Upper lobe of left lung (tissue), 6 donors: Measurements from ENCODE around the gene CRIP3. TPM values are rescaled to one million over a fixed set of nuclear protein-coding genes. Genes with fewer than 3 reads are reported as not detected.

Experiments
- ATAC-seq, 2 donors: fragments of 200-7000 bp; cut with Tn5 transposase; one replicate each; pipeline ENCODE4 v1.9.1; 2022; ENCODE audit warnings: mild to moderate bottlenecking in 2 of 2, moderate library complexity in 2 of 2; ENCODE audit not compliant: low FRiP score in 2 of 2
- DNase-seq, 2 donors: peaks; one replicate each; pipeline ENCODE4 v3.0.0-alpha.2; 2019 to 2020
- H3K27ac ChIP-seq, 4 donors: fragments of 200-600 bp; sonication (generic); one replicate each; pipeline ENCODE4 v1.5.1; 2016 to 2019
- H3K27me3 ChIP-seq, 4 donors: fragments of 200-600 bp; sonication (generic); one replicate each; pipeline ENCODE4 v1.5.1; 2017 to 2019
- H3K36me3 ChIP-seq, 4 donors: fragments of 200-600 bp; sonication (generic); one replicate each; pipeline ENCODE4 v1.5.1; 2016 to 2019
- H3K4me1 ChIP-seq, 4 donors: fragments of 200-600 bp; sonication (generic); one replicate each; pipeline ENCODE4 v1.5.1; 2018 to 2019
- H3K4me3 ChIP-seq, 4 donors: fragments of 200-600 bp; sonication (generic); one replicate each; pipeline ENCODE4 v1.5.1; 2017 to 2019; ENCODE audit warnings: mild to moderate bottlenecking in 2 of 4, moderate library complexity in 1 of 4
- H3K9me3 ChIP-seq, 4 donors: fragments of 200-600 bp; sonication (generic); one replicate each; pipeline ENCODE4 v1.5.1; 2018 to 2019
- CTCF ChIP-seq, 6 experiments: fragments of 450-650 bp in 4 of 6; fragments of 200-600 bp in 2 of 6; sonication (generic) in 2 of 6; IDR thresholded peaks; one replicate each; pipeline ENCODE4 v1.5.1; 2016 to 2019; ENCODE audit warnings: antibody characterized with exemption in 6 of 6
- EP300 ChIP-seq, 4 donors: sonication (generic); formaldehyde crosslinking; IDR thresholded peaks; one replicate each; pipeline ENCODE4 v1.5.1; 2017; ENCODE audit warnings: antibody characterized with exemption in 4 of 4, control low read depth in 2 of 4
- POLR2A ChIP-seq, 4 donors: fragments of 450-650 bp; IDR thresholded peaks; one replicate each; pipeline ENCODE4 v1.5.1; 2016 to 2017; ENCODE audit warnings: antibody characterized with exemption in 4 of 4, mild to moderate bottlenecking in 2 of 4
- POLR2AphosphoS5 ChIP-seq, 2 donors: sonication (generic); formaldehyde crosslinking; IDR thresholded peaks; one replicate each; pipeline ENCODE4 v1.5.1; 2017; ENCODE audit warnings: antibody characterized with exemption in 2 of 2
- WGBS, 2 donors: methylation state at CpG; one replicate each; pipeline ENCODE4 v1.1.5; 2017 to 2018; 5-methylcytosine and 5-hydroxymethylcytosine counted together
- total RNA-seq, 6 donors: library from RNA; depleted of rRNA in 4 of 6; stranded (reverse); fragments of >200 nt in 4 of 6; gene quantifications; one replicate each; pipeline versions ENCODE4 v1.1.0 to v1.2.1, GENCODE V29; 2016 to 2021
- donor health status: DM: no; HTN: no; CAD: no; lungs with moderate emphysema.
- donor health status: DM: no; HTN: yes; CAD: no; lungs with severe emphysema.

Gene CRIP3
- total RNA-seq, 6 donors from 2014 or later = 1.5 TPM; not detected in 5

GRCh38 chr6:43262000-43262779 lies 46.4 kb downstream of the CRIP3 start:
- no peaks in the 10 kb centered on the region for H3K4me1 ChIP-seq
- H3K27me3 ChIP-seq = no peaks in the 10 kb centered on the region
- TF ChIP-seq POLR2A (IDR thresholded peaks at IDR 0.05) (no peak), CTCF (IDR thresholded peaks at IDR 0.05) (no peak), EP300 (IDR thresholded peaks at IDR 0.05) (no peak), POLR2AphosphoS5 (IDR thresholded peaks at IDR 0.05) (no peak)
- DNase-seq (peak in 1 of 2 donors; percentile 28), ATAC-seq (no peak)
- H3K9me3 ChIP-seq = no peaks in the 10 kb centered on the region
- H3K4me3 ChIP-seq = no peak overlapping the region
- no peak overlapping the region for H3K27ac ChIP-seq
- WGBS, 2 donors = 72 to 75% methylated on average over 14 of the region's 14 CpGs
- no peaks in the 10 kb centered on the region for H3K36me3 ChIP-seq

GRCh38 chr6:43261198-43261597 lies 47.4 kb downstream of the CRIP3 start:
- ATAC-seq = no peak
- no peaks in the 10 kb centered on the region for H3K4me1 ChIP-seq
- H3K27me3 ChIP-seq = no peaks in the 10 kb centered on the region
- H3K27ac ChIP-seq = no peak overlapping the region
- 79 to 81% methylated on average over 5 of the region's 5 CpGs for WGBS, 2 donors
- no peak for TF ChIP-seq EP300 (IDR thresholded peaks at IDR 0.05)
- no peak for TF ChIP-seq POLR2A (IDR thresholded peaks at IDR 0.05)
- TF ChIP-seq POLR2AphosphoS5 (IDR thresholded peaks at IDR 0.05) = no peak
- TF ChIP-seq CTCF (IDR thresholded peaks at IDR 0.05) = no peak
- no peak for DNase-seq
- no peak overlapping the region for H3K4me3 ChIP-seq
- no peaks in the 10 kb centered on the region for H3K36me3 ChIP-seq
- H3K9me3 ChIP-seq = no peaks in the 10 kb centered on the region

- TF ChIP-seq EP300 (IDR thresholded peaks at IDR 0.05) = no peak
- TF ChIP-seq POLR2AphosphoS5 (IDR thresholded peaks at IDR 0.05) = no peak
- TF ChIP-seq POLR2A (IDR thresholded peaks at IDR 0.05) = no peak
- no peak for TF ChIP-seq CTCF (IDR thresholded peaks at IDR 0.05)
- H3K27ac ChIP-seq = no peak overlapping the region
- WGBS, 2 donors = 60 to 74% methylated on average over 4 of the region's 4 CpGs
- H3K36me3 ChIP-seq = no peaks in the 10 kb centered on the region
- H3K4me3 ChIP-seq = no peak overlapping the region
- DNase-seq = no peak
- no peak for ATAC-seq
- H3K27me3 ChIP-seq = no peaks in the 10 kb centered on the region
- H3K9me3 ChIP-seq = no peaks in the 10 kb centered on the region
- H3K4me1 ChIP-seq = no peaks in the 10 kb centered on the region
Observed at GRCh38 chr6:43260791-43261190, 47.8 kb downstream of the CRIP3 start.

- TF ChIP-seq EP300 (IDR thresholded peaks at IDR 0.05) = no peak
- Histone ChIP-seq H3K4me1 (no peaks in the 10 kb centered on the region), H3K27me3 (no peaks in the 10 kb centered on the region), H3K9me3 (no peaks in the 10 kb centered on the region), H3K36me3 (no peaks in the 10 kb centered on the region), H3K4me3 (no peak overlapping the region), H3K27ac (no peak overlapping the region)
- DNase-seq (no peak), ATAC-seq (no peak)
- 87 to 94% methylated on average over 25 to 30 of the region's 30 CpGs for WGBS, 2 donors
Observed at GRCh38 chr6:43258807-43259686, 49.6 kb downstream of the CRIP3 start.

GRCh38 chr6:43258180-43258579 lies 50.4 kb downstream of the CRIP3 start:
- ATAC-seq = no peak
- WGBS, 2 donors = 74 to 76% methylated on average over 4 of the region's 4 CpGs
- no peak for DNase-seq
- TF ChIP-seq POLR2A (IDR thresholded peaks at IDR 0.05) (no peak), POLR2AphosphoS5 (IDR thresholded peaks at IDR 0.05) (no peak), EP300 (IDR thresholded peaks at IDR 0.05) (no peak), CTCF (IDR thresholded peaks at IDR 0.05) (no peak)
- no peaks in the 10 kb centered on the region for H3K36me3 ChIP-seq
- no peak overlapping the region for H3K4me3 ChIP-seq
- H3K9me3 ChIP-seq = no peaks in the 10 kb centered on the region
- no peak overlapping the region for H3K27ac ChIP-seq
- H3K4me1 ChIP-seq = no peaks in the 10 kb centered on the region
- peaks cover 0 to 3% (median 0%) of the 10 kb centered on the region in 4 donors for H3K27me3 ChIP-seq
